Stimulated activated CD4-positive, alpha-beta T cell treated with anti-CD3 and anti-CD28 coated beads, Interleukin-2, amount 100 ng/mL, for 24 hours (primary cell): ENCODE measurements around the gene POMT1.
"Not testable (repeated sequence)": the region's sequence is repeated elsewhere in the genome, so short reads cannot be mapped to it uniquely, and the experiment has no call there.

Experiments
- DNase-seq, 2 donors: peaks; one replicate each; pipeline ENCODE4 v3.0.0-alpha.2; 2020

POMT1 gene

GRCh38 chr9:131525643-131526565, 23.2 kb downstream of the POMT1 start:
- DNase-seq: no peak

GRCh38 chr9:131528186-131528585, 25.5 kb downstream of the POMT1 start:
- no peak for DNase-seq

DNA sequence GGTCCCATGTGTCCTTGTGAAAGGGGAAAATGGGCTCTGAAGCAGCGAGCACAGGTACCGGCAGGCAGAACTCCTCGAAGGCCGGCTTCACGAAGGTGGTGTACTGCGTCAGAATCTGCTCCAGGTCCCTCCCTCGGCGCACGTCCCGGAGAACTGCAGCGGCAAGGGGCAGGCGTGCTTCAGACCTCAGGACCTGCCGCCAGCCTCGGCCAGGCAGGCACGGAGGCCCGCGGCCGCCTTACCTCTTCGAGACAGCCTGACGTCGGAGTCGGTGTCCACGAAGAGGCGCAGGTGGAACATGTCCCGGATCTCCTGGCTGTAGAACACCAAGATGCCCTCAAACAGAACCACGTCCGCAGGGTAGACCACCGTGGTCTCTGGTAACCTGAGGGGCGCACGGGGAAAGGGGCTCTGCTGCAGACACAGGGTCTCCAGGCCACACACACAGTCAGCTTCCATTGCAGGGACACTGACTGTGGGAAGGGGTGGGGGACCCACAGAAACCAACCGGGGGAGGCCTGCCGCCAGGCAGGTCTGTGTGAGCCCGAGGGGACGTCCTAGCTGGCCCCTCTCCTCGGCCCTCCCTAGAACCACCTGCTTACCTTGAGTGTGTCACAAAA, 26.3 kb downstream of the POMT1 start:
- DNase-seq: no peak

- DNase-seq: no peak
Observed at GRCh38 chr9:131529597-131530545, 27.2 kb downstream of the POMT1 start.

GRCh38 chr9:131530546-131530919, 27.8 kb downstream of the POMT1 start:
- DNase-seq: peak; percentile 26 to 29

DNA sequence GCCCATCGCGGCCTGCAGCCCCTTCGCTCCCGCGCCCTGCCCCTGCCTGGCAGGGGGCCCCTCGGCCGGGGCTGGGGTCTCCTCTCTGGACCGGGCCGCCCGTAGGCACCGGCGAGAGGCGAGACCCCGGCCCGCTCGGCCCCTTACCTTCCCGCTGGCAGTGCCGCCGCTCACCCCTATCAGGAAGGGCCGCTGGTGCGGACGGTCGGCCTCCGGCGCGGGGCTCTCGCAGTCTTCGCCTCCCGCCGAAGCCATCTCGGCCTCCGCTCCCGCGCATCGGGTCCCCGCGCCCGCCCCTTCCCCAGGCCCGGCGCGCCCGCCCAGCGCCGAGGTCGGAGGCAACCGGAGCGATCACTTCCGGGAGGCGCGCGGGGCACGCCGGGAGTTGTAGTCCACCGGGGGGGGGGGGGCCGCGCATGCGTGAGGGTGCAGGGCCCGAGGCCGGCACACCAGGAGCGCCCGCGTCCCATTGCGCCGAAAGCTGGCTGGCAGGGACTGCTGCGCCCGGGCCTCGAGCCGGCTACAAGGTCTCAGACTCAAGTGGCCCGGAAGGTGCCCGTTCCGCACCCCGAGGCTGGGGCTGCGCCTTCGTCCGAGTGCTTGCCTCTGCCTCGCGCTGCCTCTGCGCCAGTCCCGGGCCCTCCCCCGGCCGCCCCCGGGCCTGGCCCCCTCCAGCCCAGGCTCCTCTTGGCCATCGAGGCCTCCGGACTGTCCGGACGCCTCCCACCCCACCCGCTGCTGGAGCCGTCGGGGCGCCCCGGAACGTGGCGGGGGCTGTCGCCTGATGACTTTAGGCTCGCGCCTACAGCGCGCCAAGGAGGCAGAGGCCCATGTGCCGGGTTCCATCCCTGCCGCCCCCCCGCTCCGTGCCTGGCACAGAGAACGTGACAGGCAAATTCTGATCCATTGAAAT, 28.5 kb downstream of the POMT1 start, which contains the start of gene UCK1:
UCK1 (minus strand) TSS at position 344 of the 913 bp plus-strand sequence; CDS start at position 255, 89 bp downstream.
- peak; percentile 77 to 81 for DNase-seq

GRCh38 chr9:131534721-131535237, 32.1 kb downstream of the POMT1 start:
- no peak for DNase-seq

GRCh38 chr9:131537946-131538345, 35.2 kb downstream of the POMT1 start:
- no peak for DNase-seq

- no peak for DNase-seq
Observed at GRCh38 chr9:131539223-131539923, 36.7 kb downstream of the POMT1 start.

- DNase-seq: no peak
Observed at GRCh38 chr9:131543141-131543540, 40.4 kb downstream of the POMT1 start.

GRCh38 chr9:131545003-131545785, 42.5 kb downstream of the POMT1 start, which contains the start of gene PRRT1B:
Gene PRRT1B, plus strand, starts transcription at chr9:131545523. Its CDS starts 93 bp downstream, at chr9:131545616.
- DNase-seq: no peak

DNA sequence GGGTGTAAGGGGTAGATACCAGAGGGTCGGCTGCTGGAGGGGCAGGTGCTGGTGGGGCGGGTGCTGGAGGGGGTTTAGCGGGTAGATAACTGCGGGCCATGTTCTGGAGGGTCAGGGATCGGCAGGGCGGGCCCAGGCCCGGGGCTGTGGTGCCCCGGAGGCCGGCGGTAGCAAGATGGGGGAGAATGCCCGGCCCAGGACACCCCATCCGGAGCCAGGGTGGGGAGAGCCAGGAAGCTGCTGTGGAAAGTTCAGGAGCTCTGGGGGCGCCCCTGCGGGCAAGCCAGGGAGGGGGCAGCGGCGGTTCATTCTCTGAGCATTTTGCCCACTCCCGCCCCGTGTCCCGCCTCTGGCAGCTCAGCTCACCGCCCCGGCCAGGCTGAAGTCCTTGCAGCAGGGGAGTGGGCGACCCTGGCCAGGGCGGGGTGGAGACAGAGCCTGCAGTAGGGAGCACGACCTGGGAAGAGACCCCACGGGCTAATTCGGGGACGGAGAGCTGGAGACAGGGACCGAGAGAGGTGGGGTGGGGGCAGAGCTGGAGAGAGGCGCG, 43.1 kb downstream of the POMT1 start:
- no peak for DNase-seq

DNA sequence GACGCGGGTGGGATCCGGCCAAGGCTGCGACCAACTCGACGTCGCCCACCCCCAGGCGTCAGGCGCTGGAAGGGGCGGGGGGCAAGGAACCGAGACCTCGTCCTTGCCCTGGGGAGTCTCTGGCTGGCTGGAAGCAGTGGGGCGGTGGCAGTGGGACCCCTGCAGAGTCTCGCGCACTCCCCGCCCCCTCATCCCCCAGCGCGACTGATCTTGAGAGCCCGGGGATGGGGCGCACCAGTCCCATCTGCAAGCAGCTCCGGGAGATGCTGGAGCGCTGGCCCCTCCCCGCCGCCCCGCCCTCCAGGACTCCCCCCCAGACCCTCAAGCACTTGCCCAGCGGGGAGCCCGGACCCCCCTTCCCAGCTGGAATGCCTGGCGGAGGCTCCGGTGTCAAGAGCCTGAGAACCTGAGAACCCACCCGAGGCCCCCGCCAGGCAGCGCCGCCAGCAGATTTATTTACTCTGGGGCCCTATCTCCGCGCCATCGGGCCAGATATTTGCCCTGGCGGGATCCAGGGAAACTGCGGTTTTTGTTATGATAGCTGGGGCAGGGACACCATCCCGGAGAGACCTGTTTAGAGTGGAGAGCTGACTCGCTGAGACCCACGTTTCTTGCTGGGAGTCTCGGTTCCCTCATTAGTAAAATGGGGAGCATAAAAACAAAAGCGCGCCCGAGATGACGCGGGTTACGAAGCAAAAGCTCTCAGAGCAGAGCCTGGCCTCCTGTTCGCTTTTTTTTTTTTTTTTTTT, 43.8 kb downstream of the POMT1 start:
- DNase-seq: peak in 1 of 2 donors; percentile 28

DNA sequence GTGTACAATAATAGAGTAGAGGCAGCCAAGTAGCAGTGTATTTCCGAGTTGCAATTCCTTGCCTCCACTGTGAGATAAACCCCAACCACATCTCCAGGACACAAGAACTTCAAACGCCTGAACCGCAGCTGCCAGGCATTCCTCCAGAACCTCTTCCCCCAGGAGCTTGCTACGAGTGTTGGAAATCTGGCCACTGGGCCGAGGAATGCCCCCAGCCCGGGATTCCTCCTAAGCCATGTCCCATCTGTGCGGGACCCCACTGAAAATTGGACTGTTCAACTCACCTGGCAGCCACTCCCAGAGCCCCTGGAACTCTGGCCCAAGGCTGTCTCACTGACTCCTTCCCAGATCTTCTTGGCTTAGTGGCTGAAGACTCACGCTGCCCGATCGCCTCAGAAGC, 46.5 kb downstream of the POMT1 start:
- DNase-seq: not testable (repeated sequence)

- not testable (repeated sequence) for DNase-seq
Observed at GRCh38 chr9:131550465-131550864, 47.7 kb downstream of the POMT1 start.

GRCh38 chr9:131552030-131552429, 49.3 kb downstream of the POMT1 start:
- DNase-seq: no peak

DNA sequence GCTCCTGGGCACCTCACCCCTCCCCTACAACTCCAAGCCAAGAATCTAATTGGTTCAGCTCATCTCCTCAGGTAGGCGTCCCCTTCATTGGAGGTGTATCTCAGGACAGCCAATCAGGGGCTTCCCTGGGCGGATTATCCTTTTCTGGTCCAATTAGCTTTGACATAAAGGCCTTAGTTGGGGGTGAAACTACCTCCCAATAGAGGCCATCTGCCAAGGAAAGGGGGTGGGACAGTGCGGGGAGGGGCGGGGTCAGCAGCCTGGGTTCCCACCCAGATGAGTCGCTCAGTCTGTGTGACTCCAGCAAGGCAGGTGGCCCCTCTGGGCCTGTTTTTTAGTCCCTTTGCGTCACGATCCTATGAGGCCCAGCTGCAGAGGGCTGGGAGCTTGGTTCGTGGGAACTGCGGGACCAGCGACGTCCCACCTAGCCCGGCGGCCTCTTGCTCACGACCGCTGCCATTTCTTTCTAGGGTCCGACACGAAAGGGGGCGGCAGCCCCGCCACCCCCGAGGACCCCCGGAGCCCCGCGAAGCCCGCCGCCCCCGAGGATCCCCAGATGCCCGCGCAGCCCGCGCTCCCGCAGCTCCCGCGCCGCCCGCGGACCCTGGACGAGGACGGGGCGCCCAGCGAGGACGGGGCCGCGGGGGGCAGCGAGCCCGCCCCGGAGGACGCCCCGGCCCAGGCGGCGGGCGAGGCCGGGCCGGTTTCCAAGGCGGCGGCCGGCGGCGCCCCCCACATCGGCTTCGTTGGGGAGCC, 51.5 kb downstream of the POMT1 start:
- no peak for DNase-seq

- no peak for DNase-seq
Observed at GRCh38 chr9:131554843-131555351, 52.2 kb downstream of the POMT1 start.
